Measurements from ENCODE around the gene NEIL3. TPM values are rescaled to one million over a fixed set of nuclear protein-coding genes. Genes with fewer than 3 reads are reported as not detected.

NEIL3 gene
- total RNA-seq, 4 donors from 2014 or later = 0.41 to 0.95 TPM; not detected in 2

GRCh38 chr4:177265729-177266128 lies 43.9 kb upstream of the NEIL3 start:
- WGBS, 2 donors (ENCODE audit: low coverage in 1 of 2) = 32 to 46% methylated on average over 3 of the region's 3 CpGs
- no peak for TF ChIP-seq POLR2AphosphoS5 (IDR thresholded peaks at IDR 0.05)
- TF ChIP-seq, protein P1, sequence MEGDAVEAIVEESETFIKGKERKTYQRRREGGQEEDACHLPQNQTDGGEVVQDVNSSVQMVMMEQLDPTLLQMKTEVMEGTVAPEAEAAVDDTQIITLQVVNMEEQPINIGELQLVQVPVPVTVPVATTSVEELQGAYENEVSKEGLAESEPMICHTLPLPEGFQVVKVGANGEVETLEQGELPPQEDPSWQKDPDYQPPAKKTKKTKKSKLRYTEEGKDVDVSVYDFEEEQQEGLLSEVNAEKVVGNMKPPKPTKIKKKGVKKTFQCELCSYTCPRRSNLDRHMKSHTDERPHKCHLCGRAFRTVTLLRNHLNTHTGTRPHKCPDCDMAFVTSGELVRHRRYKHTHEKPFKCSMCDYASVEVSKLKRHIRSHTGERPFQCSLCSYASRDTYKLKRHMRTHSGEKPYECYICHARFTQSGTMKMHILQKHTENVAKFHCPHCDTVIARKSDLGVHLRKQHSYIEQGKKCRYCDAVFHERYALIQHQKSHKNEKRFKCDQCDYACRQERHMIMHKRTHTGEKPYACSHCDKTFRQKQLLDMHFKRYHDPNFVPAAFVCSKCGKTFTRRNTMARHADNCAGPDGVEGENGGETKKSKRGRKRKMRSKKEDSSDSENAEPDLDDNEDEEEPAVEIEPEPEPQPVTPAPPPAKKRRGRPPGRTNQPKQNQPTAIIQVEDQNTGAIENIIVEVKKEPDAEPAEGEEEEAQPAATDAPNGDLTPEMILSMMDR (IDR thresholded peaks at IDR 0.05) = no peak

DNA sequence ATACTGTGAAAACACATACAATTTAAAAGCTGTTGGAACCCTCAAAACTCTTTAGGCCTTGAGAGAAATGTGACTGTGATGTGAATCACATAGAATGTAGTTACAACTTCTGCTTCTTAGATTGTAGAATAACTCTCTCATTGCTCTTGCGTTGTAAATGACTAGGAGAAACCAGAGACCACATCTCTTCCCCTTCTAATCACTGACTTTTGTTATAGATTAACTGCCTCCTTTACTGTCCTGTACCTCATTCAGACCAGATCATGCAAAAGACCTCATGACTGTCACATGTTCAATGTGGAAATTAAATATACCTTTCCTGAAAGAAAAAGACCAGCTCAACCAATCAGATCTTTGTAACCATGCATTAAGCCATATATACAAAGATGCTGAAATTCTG lies 43.2 kb upstream of the NEIL3 start:
- no peak for DNase-seq
- TF ChIP-seq EP300 (IDR thresholded peaks at IDR 0.05; ENCODE audit: low read depth) = no peak
- no peak for TF ChIP-seq POLR2AphosphoS5 (IDR thresholded peaks at IDR 0.05)
- TF ChIP-seq, protein P1 (IDR thresholded peaks at IDR 0.05) = no peak
- TF ChIP-seq POLR2A (IDR thresholded peaks at IDR 0.05) = no peak
- no peaks in the 10 kb centered on the region for H3K27me3 ChIP-seq
- H3K36me3 ChIP-seq = no peaks in the 10 kb centered on the region
- no peaks in the 10 kb centered on the region for H3K9me3 ChIP-seq
- H3K27ac ChIP-seq = no peak overlapping the region
- in situ Hi-C loops (cut with MboI; ENCODE audit: low pct_ligation_motif_present in 1 of 4, low pct_unique_long_range_greater_than_20kb in 1 of 4, low sequenced_read_pairs in 3 of 4) (no loop called here), intact Hi-C loops (cut with DNase I; ENCODE audit: low total_unique reads) (no loop called here)
- 83 to 100% methylated on average over 1 of the region's 1 CpG for WGBS, 2 donors (ENCODE audit: low coverage in 1 of 2)
- H3K4me1 ChIP-seq = peaks cover 0 to 8% (median 2%) of the 10 kb centered on the region in 4 donors
- H3K4me3 ChIP-seq = no peak overlapping the region

More at GRCh38 chr4:177265729-177266128, 43.9 kb upstream of the NEIL3 start:
- intact Hi-C loops (cut with DNase I; ENCODE audit: low total_unique reads) = no loop called here
- DNase-seq = no peak
- Histone ChIP-seq H3K4me1 (peaks cover 0 to 8% (median 2%) of the 10 kb centered on the region in 4 donors), H3K36me3 (no peaks in the 10 kb centered on the region), H3K9me3 (no peaks in the 10 kb centered on the region), H3K27ac (no peak overlapping the region), H3K27me3 (no peaks in the 10 kb centered on the region), H3K4me3 (no peak overlapping the region)
- in situ Hi-C loops (cut with MboI; ENCODE audit: low pct_ligation_motif_present in 1 of 4, low pct_unique_long_range_greater_than_20kb in 1 of 4, low sequenced_read_pairs in 3 of 4) = no loop called here

DNA sequence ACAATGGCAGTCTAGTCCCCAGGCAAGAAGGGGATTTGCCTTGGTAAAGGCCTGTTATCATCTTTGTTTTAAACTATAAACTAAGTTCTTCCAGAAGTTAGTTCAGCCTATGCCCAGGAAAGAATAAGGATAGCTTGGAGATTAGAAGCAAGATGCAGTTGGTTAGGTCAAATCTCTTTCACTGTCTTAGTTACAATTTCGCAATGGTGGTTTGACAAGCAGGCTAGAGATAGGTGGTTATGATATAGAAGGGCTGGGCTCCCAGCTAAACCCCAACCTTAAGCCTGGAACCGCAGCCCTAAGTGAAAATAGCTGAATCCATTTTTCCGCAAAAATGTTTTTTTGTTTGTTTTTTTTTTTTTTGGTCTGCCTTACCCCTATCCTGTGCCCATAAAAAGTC lies 41.8 kb upstream of the NEIL3 start:
- intact Hi-C loops (cut with DNase I; ENCODE audit: low total_unique reads) (no loop called here), in situ Hi-C loops (cut with MboI; ENCODE audit: low pct_ligation_motif_present in 1 of 4, low pct_unique_long_range_greater_than_20kb in 1 of 4, low sequenced_read_pairs in 3 of 4) (no loop called here)
- TF ChIP-seq POLR2AphosphoS5 (IDR thresholded peaks at IDR 0.05) (no peak), EP300 (IDR thresholded peaks at IDR 0.05; ENCODE audit: low read depth) (no peak), POLR2A (IDR thresholded peaks at IDR 0.05) (no peak)
- TF ChIP-seq, protein P1 (IDR thresholded peaks at IDR 0.05) = no peak
- no peaks in the 10 kb centered on the region for H3K27me3 ChIP-seq
- WGBS, 2 donors (ENCODE audit: low coverage in 1 of 2) = 75 to 89% methylated on average over 3 of the region's 3 CpGs
- H3K4me3 ChIP-seq = no peak overlapping the region
- no peak overlapping the region for H3K27ac ChIP-seq
- DNase-seq = no peak
- no peaks in the 10 kb centered on the region for H3K36me3 ChIP-seq
- H3K9me3 ChIP-seq = no peaks in the 10 kb centered on the region
- peaks cover 0 to 8% (median 2%) of the 10 kb centered on the region in 4 donors for H3K4me1 ChIP-seq

DNA sequence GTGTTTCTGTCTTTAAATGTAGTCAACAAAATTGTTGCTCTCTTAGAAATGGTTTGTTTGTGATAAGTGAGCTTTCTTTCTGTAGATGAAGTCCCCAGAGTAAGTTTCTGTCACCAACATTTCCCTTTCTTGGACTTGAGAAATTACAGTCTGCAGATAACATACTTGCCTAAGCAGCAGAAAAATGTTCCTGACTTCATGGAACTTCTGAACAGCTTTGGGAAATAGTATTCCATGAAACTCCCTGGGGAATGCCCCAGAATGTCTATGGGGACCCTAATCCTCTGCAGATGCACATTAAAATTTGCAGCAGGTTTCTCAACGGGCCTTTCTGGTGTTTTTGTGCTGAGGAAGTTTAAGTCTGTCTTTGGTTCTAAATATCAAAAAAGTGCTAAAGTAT lies 38.6 kb upstream of the NEIL3 start:
- peaks cover 0 to under 1% (median 0%) of the 10 kb centered on the region in 4 donors for H3K4me1 ChIP-seq
- DNase-seq = no peak
- TF ChIP-seq POLR2A (IDR thresholded peaks at IDR 0.05) = no peak
- TF ChIP-seq EP300 (IDR thresholded peaks at IDR 0.05; ENCODE audit: low read depth) = no peak
- no peak for TF ChIP-seq POLR2AphosphoS5 (IDR thresholded peaks at IDR 0.05)
- TF ChIP-seq, protein P1 (IDR thresholded peaks at IDR 0.05) = no peak
- H3K27me3 ChIP-seq = no peaks in the 10 kb centered on the region
- no peaks in the 10 kb centered on the region for H3K36me3 ChIP-seq
- WGBS, 2 donors (ENCODE audit: low coverage in 1 of 2) = 50 to 65% methylated on average over 1 of the region's 1 CpG
- H3K9me3 ChIP-seq = no peaks in the 10 kb centered on the region
- in situ Hi-C loops (cut with MboI; ENCODE audit: low pct_ligation_motif_present in 1 of 4, low pct_unique_long_range_greater_than_20kb in 1 of 4, low sequenced_read_pairs in 3 of 4) = no loop called here
- intact Hi-C loops (cut with DNase I; ENCODE audit: low total_unique reads) = no loop called here
- no peak overlapping the region for H3K4me3 ChIP-seq
- H3K27ac ChIP-seq = no peak overlapping the region

All from transverse colon (tissue), 4 donors.